ES-I3 (cell line): ENCODE data around the gene PIK3R1.
"Not testable (repeated sequence)": the region's sequence is repeated elsewhere in the genome, so short reads cannot be mapped to it uniquely, and the experiment has no call there.

Experiments
- H3K36me3 ChIP-seq: 2 replicates; pipeline ENCODE4 v1.6.1; 2013; ENCODE audit warnings: mild to moderate bottlenecking, low read length, control low read depth, moderate library complexity; ENCODE audit not compliant: insufficient read depth
- H3K4me1 ChIP-seq: 2 replicates; pipeline ENCODE4 v1.6.1; 2013; ENCODE audit warnings: mild to moderate bottlenecking, control low read depth, low read length; ENCODE audit not compliant: insufficient read depth
- H3K9ac ChIP-seq: 2 replicates; pipeline ENCODE4 v1.6.1; 2013; ENCODE audit warnings: low read depth, mild to moderate bottlenecking, low read length, moderate library complexity
- H3K9me3 ChIP-seq: 2 replicates; pipeline ENCODE4 v1.6.1; 2013; ENCODE audit warnings: mild to moderate bottlenecking, low read length, moderate library complexity; ENCODE audit not compliant: control insufficient read depth, insufficient read depth

PIK3R1 gene

DNA sequence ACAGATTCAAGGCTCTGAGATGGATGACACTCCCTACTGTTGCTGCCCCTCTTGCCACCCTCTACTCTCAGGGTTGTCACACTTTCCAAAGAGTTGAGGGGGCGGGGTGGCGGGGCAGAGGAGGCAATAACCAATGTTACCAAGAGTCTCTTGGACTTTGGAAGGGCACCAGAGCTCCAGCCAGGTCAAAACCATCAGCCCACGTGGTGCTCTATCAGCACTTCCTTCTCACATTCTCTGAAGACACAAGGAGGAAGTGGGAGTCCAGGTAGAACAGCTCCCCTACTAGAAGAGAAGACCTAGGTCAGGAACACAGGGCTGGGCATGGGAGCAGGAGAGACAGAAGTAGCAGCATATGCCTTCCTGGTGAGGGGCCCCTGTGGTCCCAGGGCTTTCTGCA, 33.0 kb upstream of the PIK3R1 start:
- no peaks in the 10 kb centered on the region for H3K36me3 ChIP-seq
- H3K9ac ChIP-seq: no peak overlapping the region
- peaks cover 3% of the 10 kb centered on the region; the same call in 1 of the 2 replicates for H3K4me1 ChIP-seq
- H3K9me3 ChIP-seq: no peaks in the 10 kb centered on the region

DNA sequence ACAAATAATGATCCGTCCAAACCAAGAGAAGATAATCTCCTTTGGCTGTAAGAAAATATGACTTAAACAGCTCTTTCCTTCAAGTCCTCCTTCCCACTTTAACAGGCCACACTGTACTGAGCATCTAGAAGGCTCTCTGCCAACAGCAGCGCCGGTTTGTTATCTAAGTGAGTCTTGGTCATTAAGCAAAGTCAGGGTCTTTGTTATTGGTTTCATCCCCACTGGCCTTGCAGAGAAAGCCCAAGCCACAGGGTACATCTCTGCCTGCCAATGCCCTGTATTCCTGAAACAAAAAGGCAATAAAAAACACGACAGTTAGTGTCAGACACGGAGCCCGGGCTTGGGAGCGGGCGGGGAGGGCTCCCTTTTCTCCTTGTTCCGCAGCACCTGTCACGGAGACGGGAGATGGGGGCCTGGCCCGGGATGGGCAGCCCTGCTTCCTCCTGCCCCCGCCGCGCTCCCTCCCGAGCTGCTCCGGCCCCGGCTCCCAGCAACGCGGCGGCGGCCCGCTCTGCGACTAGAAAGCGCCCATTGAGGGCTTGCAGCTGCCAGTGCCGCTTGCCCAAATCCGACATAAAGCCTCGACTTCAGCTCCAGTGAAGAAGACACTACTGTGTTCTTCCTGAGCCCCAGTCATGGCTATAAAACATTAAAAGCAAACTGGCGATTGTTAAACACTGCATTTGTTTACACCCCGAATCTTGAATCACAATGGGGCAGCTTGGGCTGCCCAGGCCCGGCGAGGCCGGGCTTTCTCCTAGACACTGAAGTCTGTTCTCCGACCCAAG, 28.1 kb upstream of the PIK3R1 start:
- Histone ChIP-seq H3K36me3 (no peaks in the 10 kb centered on the region), H3K4me1 (peaks cover 39% of the 10 kb centered on the region), H3K9ac (peak overlapping the region; percentile 63), H3K9me3 (no peaks in the 10 kb centered on the region)

DNA sequence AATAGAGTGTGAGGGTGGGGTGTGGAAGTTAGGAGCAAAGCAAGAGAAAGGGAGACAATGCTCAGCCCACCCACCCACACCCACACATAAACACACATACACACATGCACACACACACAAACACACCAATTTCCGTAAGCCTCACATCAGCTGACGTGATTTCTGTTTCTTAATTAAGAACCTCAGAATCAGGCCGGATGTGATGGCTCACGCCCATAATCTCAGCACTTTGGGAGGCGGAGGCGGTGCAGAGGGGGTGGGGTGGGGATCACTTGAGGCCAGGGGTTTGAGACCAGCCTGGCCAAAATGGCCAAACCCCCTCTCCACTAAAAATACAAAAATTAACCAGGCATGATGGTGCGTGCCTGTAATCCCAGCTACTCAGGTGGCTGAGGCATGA, 26.4 kb upstream of the PIK3R1 start:
- Histone ChIP-seq H3K9me3 (no peaks in the 10 kb centered on the region), H3K9ac (no peak overlapping the region), H3K4me1 (peaks cover 49% of the 10 kb centered on the region), H3K36me3 (no peaks in the 10 kb centered on the region)

DNA sequence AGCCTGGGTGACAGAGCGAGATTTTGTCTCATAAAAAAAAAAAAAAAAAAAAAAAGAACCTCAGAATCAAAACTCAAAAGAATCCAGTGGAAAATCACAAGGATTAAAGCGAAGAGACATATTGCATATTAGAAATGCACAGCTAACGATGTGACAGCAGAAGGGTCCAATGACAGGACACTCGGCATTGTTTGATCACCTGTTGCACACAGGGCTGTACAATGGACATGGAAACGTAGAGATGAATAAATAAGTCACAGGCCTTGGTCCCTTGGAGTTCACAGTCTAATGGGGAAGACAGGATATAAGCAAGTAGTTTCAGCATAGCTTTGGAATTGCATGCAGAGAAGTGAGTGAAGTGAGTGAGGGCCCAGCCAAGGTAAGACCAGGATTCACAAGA, 25.9 kb upstream of the PIK3R1 start:
- H3K9ac ChIP-seq: no peak overlapping the region
- H3K36me3 ChIP-seq: no peaks in the 10 kb centered on the region
- H3K9me3 ChIP-seq: no peaks in the 10 kb centered on the region
- H3K4me1 ChIP-seq: peaks cover 53% of the 10 kb centered on the region

DNA sequence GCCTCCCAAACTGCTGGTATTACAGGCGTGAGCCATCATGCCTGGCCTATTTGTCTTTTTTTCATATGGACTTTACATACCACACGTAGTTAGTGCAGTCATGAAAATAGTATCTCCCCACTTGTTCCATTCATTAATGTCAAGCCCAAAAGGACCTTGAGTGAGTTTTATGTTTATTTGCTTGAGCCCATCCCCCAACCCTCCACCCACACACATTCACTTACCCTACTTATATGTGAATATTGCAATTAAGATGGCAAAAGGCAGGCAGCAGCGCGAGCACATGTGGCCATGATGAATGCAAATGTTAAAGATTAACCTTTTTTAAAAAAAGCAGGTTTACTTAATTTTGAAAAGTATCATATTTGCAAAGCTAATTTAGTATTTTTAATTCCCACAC, 24.9 kb upstream of the PIK3R1 start:
- H3K4me1 ChIP-seq: peaks cover 61% of the 10 kb centered on the region
- no peak overlapping the region for H3K9ac ChIP-seq
- H3K36me3 ChIP-seq: no peaks in the 10 kb centered on the region
- H3K9me3 ChIP-seq: no peaks in the 10 kb centered on the region

DNA sequence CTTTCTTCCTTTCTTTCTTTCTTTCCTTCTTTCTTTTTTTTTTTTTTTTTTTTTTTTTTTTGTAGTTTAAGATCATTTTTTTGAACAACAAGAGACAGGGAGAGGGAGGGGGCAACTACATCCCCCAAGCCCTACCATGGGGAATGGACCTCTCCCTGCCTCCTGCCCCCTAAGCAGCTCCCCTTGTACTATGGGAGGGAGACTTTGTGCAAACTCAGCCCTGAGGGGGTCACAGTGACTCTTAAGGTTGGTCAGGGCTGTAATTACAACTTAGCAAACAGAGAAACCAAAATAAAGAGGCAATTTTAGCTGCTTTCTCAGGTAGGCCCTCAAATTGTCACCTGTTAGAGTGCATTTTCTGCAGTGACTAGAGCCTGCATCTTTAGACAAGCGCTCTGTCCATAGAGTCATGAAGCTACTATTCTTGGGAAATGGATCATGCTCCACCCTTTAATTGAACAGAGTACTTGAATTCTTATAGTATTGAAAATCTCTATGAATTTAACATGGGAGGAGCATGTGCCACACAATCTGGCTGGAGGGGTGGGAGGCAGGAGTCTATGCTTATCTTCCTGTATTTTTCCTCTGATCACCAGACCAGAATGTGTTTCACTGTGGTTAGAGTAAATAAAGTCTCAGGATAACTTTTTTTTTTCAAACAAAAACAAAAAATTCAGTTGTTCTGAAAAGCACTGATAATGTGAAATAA, 24.3 kb upstream of the PIK3R1 start:
- no peaks in the 10 kb centered on the region for H3K36me3 ChIP-seq
- H3K9me3 ChIP-seq: no peaks in the 10 kb centered on the region
- H3K4me1 ChIP-seq: peaks cover 61% of the 10 kb centered on the region
- no peak overlapping the region for H3K9ac ChIP-seq

DNA sequence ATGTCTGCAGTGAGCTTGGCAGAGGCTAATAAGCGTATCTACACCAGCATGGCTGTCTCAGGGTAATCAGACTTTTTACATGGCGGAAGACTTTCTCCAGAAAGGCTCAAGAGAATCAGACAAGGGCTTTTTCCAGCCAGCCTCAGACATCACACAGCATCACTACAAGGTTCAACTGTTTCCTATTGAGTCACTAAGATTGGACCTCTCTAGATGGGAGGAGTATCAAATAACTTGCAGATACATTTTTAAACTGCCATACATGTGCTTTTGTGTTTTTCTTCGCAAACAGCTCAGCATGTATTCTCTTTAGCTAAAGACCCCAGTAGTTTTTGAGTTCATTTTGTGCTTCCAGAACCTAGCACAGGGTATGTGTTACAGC, 22.9 kb upstream of the PIK3R1 start:
- Histone ChIP-seq H3K9me3 (no peaks in the 10 kb centered on the region), H3K9ac (peak overlapping the region; percentile 10; the same call in 1 of the 2 replicates), H3K4me1 (peaks cover 58% of the 10 kb centered on the region), H3K36me3 (no peaks in the 10 kb centered on the region)

DNA sequence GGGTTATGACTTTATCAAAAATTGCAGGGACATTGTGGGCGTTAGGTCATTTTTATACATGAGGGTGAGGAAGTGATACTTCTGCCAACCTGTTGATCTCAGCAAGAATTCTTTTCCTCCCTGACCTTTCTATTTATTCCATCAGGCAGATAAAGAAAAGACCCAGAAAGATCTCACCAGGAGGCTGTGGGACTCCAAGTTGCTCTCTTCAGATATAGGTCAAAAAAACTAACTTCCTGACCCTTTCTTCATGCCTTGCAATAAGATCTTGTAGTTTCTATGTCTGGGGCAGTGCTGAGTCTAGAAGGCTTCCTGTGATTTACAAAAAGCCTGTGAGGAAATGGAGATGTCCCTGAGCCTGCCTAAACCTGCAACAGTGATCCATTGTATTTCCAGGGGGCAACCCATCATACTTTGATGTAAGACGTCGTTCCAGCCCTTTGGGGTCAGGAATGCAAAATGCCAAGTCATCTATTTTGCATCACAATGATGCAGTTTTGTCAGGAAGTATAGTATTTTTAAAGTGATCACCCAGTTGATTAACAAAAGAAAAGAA, 22.0 kb upstream of the PIK3R1 start:
- no peak overlapping the region for H3K9ac ChIP-seq

DNA sequence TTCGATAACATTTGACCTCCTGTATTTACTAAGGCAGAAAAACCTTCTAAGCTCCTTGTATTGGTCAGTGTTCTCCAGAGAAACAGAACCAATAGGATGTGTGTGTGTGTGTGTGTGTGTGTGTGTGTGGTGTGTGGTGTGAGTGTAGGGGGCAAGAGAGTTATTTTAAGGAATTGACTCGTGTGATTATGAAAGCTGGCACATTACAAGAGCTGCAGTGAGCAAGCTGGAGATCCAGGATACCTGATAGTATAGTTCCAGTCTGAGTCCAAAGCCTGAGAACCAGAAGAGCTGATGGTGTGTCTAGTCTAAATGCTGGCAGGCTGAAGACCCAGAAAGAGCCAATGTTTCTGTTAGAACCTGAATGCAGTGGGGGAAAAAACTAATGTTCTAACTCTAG, 21.2 kb upstream of the PIK3R1 start:
- Histone ChIP-seq H3K9me3 (no peaks in the 10 kb centered on the region), H3K4me1 (peaks cover 46% of the 10 kb centered on the region), H3K9ac (no peak overlapping the region), H3K36me3 (no peaks in the 10 kb centered on the region)

More for the DNA sequence above, 22.0 kb upstream of the PIK3R1 start:
- H3K9me3 ChIP-seq: no peaks in the 10 kb centered on the region
- H3K36me3 ChIP-seq: no peaks in the 10 kb centered on the region
- H3K4me1 ChIP-seq: peaks cover 52% of the 10 kb centered on the region

DNA sequence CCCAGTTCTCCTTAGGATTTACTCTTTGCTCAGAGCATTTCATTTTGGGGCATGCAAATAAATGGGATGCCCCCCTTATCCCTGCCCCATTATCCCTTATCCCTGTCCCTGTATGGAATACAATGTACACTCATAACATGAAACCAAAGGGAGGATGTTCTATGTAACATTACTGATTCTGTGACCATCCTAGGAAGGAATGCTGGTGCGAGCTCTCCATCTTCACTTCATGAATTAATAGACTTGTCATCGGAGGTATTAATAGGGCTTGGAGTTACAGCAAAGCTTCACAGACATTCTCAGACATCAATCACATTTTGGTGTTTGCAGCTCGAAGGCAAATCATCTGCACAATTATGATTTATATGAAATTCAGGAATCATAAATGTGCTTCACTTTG, 20.4 kb upstream of the PIK3R1 start:
- no peaks in the 10 kb centered on the region for H3K9me3 ChIP-seq
- H3K9ac ChIP-seq: no peak overlapping the region
- H3K36me3 ChIP-seq: no peaks in the 10 kb centered on the region
- peaks cover 41% of the 10 kb centered on the region for H3K4me1 ChIP-seq

DNA sequence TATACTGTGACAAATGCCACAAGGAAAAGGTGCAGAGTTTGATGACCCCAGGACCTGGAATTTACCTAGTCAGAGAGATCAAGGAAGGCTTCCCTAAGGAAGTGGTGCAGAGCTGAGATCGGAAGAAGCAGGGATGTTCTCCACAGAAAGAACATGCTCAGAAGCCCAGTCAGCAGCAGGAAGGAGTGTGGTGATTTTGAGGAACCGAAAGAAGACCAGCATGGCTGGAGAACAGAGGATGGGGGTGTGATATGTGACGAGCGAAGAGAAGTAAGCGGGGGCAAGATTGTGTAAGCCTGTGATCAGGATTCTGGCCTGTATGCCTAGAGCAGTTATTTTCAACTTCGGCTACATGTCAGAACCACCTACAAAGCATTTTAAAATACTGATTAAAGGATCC, 18.7 kb upstream of the PIK3R1 start:
- H3K9ac ChIP-seq: no peak overlapping the region
- no peaks in the 10 kb centered on the region for H3K36me3 ChIP-seq
- H3K4me1 ChIP-seq: peaks cover 25% of the 10 kb centered on the region
- H3K9me3 ChIP-seq: no peaks in the 10 kb centered on the region

DNA sequence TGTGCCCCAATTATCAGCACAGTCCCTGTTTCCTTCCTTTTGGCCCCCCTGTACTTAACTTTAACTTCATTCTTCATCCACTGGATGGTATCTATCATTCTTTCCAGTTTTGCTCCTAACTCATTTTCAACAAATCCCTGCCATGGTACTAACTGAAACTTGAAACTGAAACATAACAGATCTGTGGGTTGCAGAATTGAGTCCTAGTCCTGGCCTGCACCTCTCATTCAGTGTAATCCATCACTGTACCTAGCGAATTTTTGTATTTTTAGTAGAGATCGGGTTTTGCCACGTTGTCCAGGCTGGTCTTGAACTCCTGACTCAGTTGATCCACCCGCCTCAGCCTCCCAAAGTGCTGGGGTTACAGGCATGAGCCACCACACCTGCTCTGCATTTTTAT, 15.3 kb upstream of the PIK3R1 start:
- Histone ChIP-seq H3K9ac (no peak overlapping the region), H3K36me3 (no peaks in the 10 kb centered on the region), H3K9me3 (no peaks in the 10 kb centered on the region), H3K4me1 (peaks cover 1% of the 10 kb centered on the region; the same call in 1 of the 2 replicates)

DNA sequence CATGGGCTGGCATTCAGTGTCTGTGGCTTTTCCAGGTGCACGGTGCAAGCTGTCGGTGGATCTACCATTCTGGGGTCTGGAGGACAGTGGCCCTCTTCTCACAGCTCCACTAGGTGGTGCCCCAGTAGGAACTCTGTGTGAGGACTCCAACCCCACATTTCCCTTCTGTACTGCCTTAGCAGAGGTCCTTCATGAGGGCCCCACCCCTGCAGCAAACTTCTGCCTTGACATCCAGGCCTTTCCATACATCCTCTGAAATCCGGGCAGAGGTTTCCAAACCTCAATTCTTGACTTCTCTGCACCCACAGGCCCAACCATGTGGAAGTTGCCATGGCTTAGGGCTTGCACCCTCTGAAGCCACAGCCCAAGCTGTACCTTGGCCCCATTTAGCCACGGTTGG, 4.9 kb upstream of the PIK3R1 start:
- H3K9ac ChIP-seq, H3K4me1 ChIP-seq, H3K36me3 ChIP-seq: not testable (repeated sequence)
- H3K9me3 ChIP-seq: peaks cover 23% of the 10 kb centered on the region

DNA sequence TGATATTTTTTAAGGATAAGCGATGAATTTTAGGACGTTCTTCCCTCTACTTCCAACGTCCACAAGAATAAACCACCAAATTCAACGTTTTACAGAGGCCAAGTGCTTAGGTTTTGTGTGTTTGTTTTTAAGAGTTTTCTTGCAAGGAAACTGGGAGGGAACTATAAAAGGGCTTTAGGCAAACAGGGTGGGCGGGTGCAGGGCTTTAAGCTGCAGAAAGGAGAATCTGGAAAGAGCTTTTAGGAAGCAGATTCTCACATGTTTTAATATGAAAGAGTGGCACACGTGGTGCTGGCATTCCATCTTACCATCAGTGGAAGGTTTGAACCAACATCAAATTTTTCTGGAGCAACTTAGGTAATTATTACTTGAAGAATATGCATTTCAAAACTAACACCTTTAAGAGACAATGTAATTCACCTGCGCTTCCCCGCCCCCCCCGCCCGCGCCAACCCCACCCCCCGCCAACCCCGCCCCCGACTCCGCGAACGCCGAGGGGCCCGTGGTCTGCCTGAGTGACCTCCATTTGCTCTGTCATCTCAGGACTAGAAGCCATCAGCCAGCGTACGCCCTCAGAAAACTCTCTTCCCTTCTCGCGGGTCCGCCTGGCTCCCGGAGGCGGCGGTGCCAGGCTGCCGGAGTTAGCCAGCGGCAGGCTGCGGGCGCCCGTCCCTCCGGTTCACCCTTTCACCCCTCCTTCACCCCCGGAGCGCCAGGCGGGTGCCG, 911 bp upstream of the PIK3R1 start:
- Histone ChIP-seq H3K36me3 (no peaks in the 10 kb centered on the region), H3K9me3 (peaks cover 15% of the 10 kb centered on the region), H3K4me1 (peaks cover 8% of the 10 kb centered on the region; the same call in 1 of the 2 replicates), H3K9ac (peak overlapping the region; percentile 75)
